ENCODE measurements around the gene KLHL29. TPM values are rescaled to one million over a fixed set of nuclear protein-coding genes. Genes with fewer than 3 reads are reported as not detected.
A peak's percentile ranks its signal among the peaks of the same experiment; 100 is the strongest.

Gene KLHL29
- total RNA-seq, 1 donor from 2014 or later: 17.5 TPM

DNA sequence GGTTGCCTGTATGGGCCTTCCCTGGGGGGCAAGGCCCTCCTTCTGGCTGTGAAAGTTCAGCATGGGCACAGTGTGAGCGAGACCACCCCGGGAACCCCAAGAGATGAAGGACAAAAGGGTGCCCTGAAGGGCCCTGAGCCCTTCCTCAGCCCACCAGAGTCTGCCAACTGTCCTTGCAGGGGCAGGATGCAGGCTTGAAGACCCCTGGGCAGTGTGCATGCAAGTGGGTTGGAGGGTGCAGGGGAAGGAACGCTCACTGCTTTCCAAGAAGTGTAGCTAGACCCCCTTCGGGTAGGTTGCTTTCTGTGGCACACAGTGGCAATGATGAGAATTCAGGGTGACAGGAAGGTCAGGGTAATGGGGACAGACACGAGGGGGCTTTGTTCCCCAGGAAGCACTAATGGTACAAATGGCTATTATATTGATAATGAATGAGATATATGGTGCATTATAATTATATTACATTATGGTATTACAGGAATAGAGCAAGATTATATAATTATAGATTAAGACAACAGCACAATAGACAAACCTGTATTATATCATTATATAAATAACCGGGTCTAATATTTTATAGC lies 313.2 kb downstream of the KLHL29 start:
- Mint-ChIP-seq H3K9me3 (ENCODE audit: unreplicated experiment) (no peaks in the 10 kb centered on the region), H3K27ac (ENCODE audit: unreplicated experiment) (no peak overlapping the region), H3K36me3 (ENCODE audit: low read depth, unreplicated experiment) (peaks cover 51% of the 10 kb centered on the region), H3K4me3 (ENCODE audit: unreplicated experiment) (no peak overlapping the region), H3K27me3 (ENCODE audit: unreplicated experiment) (peaks cover 12% of the 10 kb centered on the region), H3K4me1 (ENCODE audit: unreplicated experiment) (peaks cover 7% of the 10 kb centered on the region)
- no peak for DNase-seq (ENCODE audit: low spot score)
- TF ChIP-seq, protein P1, sequence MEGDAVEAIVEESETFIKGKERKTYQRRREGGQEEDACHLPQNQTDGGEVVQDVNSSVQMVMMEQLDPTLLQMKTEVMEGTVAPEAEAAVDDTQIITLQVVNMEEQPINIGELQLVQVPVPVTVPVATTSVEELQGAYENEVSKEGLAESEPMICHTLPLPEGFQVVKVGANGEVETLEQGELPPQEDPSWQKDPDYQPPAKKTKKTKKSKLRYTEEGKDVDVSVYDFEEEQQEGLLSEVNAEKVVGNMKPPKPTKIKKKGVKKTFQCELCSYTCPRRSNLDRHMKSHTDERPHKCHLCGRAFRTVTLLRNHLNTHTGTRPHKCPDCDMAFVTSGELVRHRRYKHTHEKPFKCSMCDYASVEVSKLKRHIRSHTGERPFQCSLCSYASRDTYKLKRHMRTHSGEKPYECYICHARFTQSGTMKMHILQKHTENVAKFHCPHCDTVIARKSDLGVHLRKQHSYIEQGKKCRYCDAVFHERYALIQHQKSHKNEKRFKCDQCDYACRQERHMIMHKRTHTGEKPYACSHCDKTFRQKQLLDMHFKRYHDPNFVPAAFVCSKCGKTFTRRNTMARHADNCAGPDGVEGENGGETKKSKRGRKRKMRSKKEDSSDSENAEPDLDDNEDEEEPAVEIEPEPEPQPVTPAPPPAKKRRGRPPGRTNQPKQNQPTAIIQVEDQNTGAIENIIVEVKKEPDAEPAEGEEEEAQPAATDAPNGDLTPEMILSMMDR (IDR thresholded peaks at IDR 0.05; ENCODE audit: unreplicated experiment): no peak

DNA sequence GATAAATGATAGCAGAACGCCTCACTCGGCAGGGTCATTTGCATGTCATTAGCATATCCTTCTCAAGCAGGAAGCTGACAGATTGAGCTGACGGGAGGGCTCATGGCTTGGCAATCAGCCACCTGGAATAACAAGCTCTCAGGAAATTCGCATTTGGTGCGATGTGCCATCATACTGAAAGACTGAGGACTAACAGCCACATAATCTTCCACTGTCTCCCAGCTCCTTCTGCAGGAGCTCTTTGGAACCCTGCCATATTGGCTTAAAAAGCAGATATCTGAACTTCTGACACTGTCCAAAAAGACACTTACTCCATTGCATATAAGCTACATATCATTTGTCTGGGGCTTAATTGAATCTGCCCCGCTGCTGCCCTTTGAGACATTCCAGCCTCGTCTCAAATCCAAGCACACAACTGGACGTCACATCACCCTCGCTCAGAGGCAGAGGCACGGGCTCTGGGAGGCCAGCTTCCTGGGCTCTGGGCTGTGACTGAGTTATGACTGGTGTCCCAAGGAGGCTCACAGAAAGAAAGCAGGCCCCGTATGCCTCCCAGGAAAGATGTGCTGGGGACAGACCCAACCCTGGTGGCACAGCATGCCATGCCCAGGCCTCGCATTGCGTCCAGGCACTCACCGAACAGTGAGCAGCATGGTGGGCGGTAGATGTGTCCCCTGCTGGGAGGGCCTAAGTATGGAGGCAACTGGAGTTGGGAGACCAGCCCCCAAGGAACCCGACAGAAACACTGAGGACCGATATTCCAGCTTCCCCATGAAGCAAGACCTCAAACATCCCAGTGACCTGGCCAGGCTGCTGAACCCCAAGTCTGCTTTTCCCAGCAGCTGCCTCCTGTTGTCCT lies 314.0 kb downstream of the KLHL29 start:
- peaks cover 14% of the 10 kb centered on the region for H3K27me3 Mint-ChIP-seq (ENCODE audit: unreplicated experiment)
- peaks cover 7% of the 10 kb centered on the region for H3K4me1 Mint-ChIP-seq (ENCODE audit: unreplicated experiment)
- no peak overlapping the region for H3K4me3 Mint-ChIP-seq (ENCODE audit: unreplicated experiment)
- DNase-seq (ENCODE audit: low spot score): no peak
- TF ChIP-seq, protein P1 (IDR thresholded peaks at IDR 0.05; ENCODE audit: unreplicated experiment): no peak
- peaks cover 48% of the 10 kb centered on the region for H3K36me3 Mint-ChIP-seq (ENCODE audit: low read depth, unreplicated experiment)
- H3K9me3 Mint-ChIP-seq (ENCODE audit: unreplicated experiment): no peaks in the 10 kb centered on the region
- H3K27ac Mint-ChIP-seq (ENCODE audit: unreplicated experiment): no peak overlapping the region

DNA sequence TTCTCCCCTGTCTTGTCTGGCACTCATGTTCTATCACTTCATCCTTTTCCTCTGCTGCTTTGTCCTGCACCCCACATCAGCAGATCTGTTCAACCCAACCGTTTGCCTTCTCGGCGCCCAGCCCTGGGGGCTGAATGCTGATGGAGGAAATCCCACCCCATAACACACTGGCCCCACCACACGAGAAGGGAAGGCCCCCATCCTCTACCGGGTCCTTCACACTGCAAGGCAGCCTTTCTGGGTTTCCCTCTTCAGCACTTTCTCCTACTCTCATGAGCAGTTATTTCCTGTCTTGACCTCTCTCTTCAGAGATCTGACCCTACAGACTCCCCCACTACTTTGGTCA lies 314.6 kb downstream of the KLHL29 start:
- Mint-ChIP-seq H3K9me3 (ENCODE audit: unreplicated experiment) (no peaks in the 10 kb centered on the region), H3K4me3 (ENCODE audit: unreplicated experiment) (peak overlapping the region; percentile 17), H3K27ac (ENCODE audit: unreplicated experiment) (no peak overlapping the region), H3K4me1 (ENCODE audit: unreplicated experiment) (peaks cover 4% of the 10 kb centered on the region), H3K36me3 (ENCODE audit: low read depth, unreplicated experiment) (peaks cover 42% of the 10 kb centered on the region), H3K27me3 (ENCODE audit: unreplicated experiment) (peaks cover 11% of the 10 kb centered on the region)
- TF ChIP-seq, protein P1 (IDR thresholded peaks at IDR 0.05; ENCODE audit: unreplicated experiment): no peak
- no peak for DNase-seq (ENCODE audit: low spot score)

DNA sequence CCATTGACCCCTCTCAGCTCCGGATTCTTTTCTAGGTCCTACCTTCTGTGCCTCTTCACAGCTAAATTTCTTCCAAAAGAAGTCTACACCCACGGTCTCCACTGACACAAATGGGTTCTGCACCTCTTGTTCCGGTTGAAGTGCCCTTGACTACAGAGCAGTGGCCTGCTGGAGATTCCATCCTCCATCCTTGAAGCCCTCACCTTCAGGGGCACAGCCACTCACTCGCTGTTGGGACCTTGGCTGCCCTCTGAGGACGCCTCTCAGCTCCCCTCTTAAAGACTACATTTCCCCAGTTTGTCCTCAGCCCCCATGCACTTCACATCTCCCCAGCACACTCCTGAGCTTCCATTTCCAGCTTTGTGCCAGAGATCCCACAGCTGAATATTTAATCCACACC lies 315.6 kb downstream of the KLHL29 start:
- Mint-ChIP-seq H3K36me3 (ENCODE audit: low read depth, unreplicated experiment) (peaks cover 43% of the 10 kb centered on the region), H3K4me1 (ENCODE audit: unreplicated experiment) (peaks cover 4% of the 10 kb centered on the region), H3K27ac (ENCODE audit: unreplicated experiment) (peak overlapping the region; percentile 2), H3K27me3 (ENCODE audit: unreplicated experiment) (peaks cover 8% of the 10 kb centered on the region), H3K9me3 (ENCODE audit: unreplicated experiment) (no peaks in the 10 kb centered on the region), H3K4me3 (ENCODE audit: unreplicated experiment) (peak overlapping the region; percentile 73)
- TF ChIP-seq, protein P1 (IDR thresholded peaks at IDR 0.05; ENCODE audit: unreplicated experiment): no peak
- DNase-seq (ENCODE audit: low spot score): no peak

DNA sequence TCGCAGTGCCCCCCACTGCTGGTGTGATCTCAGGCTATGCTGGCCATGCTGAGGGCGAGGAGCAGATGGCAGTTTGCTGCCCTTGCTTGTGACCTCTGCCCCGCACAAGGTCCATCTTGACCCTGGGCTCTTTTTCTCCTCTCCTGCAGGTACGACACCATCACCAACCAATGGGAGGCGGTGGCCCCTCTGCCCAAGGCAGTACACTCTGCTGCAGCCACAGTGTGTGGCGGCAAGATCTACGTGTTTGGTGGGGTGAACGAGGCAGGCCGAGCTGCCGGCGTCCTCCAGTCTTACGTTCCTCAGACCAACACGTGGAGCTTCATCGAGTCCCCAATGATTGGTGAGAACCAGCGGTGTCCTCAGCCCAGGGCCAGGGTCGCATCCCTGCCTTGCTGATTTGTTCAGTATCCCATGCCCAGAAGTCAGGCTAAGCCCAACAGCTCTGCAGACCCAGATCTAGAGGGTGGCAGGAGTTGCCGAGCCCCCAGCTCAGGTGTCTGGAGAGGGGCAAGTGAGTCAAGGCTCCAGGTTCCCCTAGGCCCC lies 318.1 kb downstream of the KLHL29 start:
- Mint-ChIP-seq H3K4me3 (ENCODE audit: unreplicated experiment) (no peak overlapping the region), H3K4me1 (ENCODE audit: unreplicated experiment) (peaks cover 4% of the 10 kb centered on the region), H3K9me3 (ENCODE audit: unreplicated experiment) (no peaks in the 10 kb centered on the region), H3K27me3 (ENCODE audit: unreplicated experiment) (peaks cover 11% of the 10 kb centered on the region), H3K27ac (ENCODE audit: unreplicated experiment) (no peak overlapping the region), H3K36me3 (ENCODE audit: low read depth, unreplicated experiment) (peaks cover 44% of the 10 kb centered on the region)
- DNase-seq (ENCODE audit: low spot score): no peak
- TF ChIP-seq, protein P1 (IDR thresholded peaks at IDR 0.05; ENCODE audit: unreplicated experiment): no peak

All from endothelial cell (in vitro differentiated cells).